Astrocyte of the cerebellum (primary cell): ENCODE data around the gene LBX2.

Experiments
- DNase-seq: peaks from one replicate; pipeline ENCODE4 v3.0.0-alpha.2; 2011; ENCODE audit warnings: low read depth
- H3K4me3 ChIP-seq: 2 replicates; pipeline ENCODE4 v1.5.1; 2011; ENCODE audit warnings: mild to moderate bottlenecking, low read depth, low read length, moderate library complexity
- CTCF ChIP-seq: IDR thresholded peaks from 2 replicates; pipeline ENCODE4 v1.5.1; 2012; ENCODE audit warnings: low read length, low read depth, moderate library complexity, mild to moderate bottlenecking; ENCODE audit errors: missing control alignments
- in situ Hi-C: cut with HindIII; loops from 2 replicates; pipeline ENCODE4 v1.10.0; 2017; ENCODE audit warnings: low sequenced_read_pairs

Gene LBX2

DNA sequence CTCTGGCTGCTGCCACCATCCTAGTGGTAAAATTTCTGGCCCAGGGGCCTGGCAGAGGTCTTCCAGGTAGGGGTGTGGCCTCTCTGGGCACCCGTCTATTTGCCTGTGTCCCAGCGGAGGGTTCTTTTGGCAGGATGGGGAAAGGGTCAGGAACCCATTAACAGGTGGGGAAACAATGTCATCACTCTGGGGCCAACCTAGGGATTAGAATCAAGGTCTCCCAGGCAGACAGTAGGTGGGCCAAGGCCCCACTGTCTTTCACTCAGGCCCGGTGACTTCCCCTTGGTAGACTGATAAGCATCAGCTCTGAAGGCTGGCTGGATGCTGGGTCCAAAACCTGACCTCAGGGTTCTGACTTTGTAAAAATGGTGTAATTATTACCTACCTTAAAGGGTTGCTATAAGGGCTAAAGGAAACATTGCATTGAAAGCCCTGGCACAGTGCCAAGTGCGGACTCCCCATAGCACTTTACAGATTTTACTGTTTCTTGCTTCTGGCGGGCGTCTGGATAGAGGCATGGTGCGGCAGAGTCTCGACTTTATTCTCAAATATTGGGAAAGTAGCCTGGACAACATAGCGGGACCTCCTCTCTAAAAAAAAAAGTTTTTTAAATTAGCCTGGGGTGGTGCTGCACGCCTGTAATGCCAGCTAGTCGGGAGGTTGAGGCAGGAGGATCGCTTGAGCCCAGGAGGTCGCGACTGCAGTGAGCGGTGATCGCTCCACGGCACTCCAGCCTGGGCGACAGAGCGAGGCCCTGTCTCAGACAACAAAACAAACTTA, 2.2 kb downstream of the LBX2 start:
- no peak for DNase-seq
- no peak overlapping the region for H3K4me3 ChIP-seq
- in situ Hi-C loops, result no loop called here
- TF ChIP-seq CTCF, result no peak

GRCh38 chr2:74495440-74495839, 4.0 kb downstream of the LBX2 start:
- H3K4me3 ChIP-seq, result no peak overlapping the region
- no peak for TF ChIP-seq CTCF
- in situ Hi-C loops, result no loop called here
- DNase-seq, result no peak

- TF ChIP-seq CTCF, result no peak
These were observed 5.9 kb downstream of the LBX2 start for GRCh38 chr2:74493546-74493945.

DNA sequence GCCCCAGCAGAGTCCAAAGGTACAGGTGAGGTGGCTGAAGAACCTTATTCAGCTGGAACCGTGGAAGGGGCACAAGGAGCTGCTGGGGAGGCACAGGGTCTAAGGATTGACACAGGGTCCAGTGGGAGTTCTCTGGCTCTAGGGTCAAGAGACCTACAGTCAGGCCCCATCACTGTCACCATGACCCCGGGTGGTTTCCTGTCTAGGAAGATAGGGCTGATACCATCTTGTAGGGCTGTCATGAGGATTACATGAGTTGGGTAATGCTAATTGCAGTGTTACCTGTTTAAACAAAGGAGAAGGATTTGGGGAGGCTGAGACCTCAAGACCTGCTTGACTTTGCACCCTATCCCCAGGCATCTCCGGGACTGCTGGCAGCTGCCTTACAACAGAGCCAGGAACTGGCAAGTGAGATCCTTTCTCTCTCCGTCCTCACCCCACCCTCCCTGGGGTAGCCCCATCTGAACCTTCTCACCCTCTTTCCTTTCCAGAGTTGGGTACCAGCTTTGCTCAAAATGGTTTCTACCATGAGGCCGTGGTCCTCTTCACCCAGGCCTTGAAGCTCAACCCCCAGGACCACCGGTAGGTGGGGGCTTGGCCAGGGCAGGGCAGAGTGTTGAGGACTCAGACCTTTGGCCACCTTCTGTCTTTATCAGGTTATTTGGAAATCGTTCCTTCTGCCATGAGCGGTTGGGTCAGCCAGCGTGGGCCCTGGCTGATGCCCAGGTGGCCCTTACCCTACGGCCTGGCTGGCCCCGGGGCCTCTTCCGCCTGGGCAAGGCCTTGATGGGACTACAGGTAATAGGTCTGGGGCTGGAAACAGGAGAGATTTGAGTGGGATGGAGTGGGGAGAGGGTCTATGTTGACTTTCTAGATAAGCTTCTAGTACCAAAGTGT, 7.5 kb downstream of the LBX2 start:
- no peak for DNase-seq
- in situ Hi-C loops, result loop anchor here (5.0 kb wide), 1 partner anchor 85 kb away; no protein-coding TSS in a partner anchor
- no peak overlapping the region for H3K4me3 ChIP-seq
- TF ChIP-seq CTCF, result no peak

More at GRCh38 chr2:74493546-74493945, 5.9 kb downstream of the LBX2 start:
- in situ Hi-C loops, result loop anchor here (5.0 kb wide), 1 partner anchor 84 kb away; no protein-coding TSS in a partner anchor
- no peak for DNase-seq
- H3K4me3 ChIP-seq, result no peak overlapping the region

DNA sequence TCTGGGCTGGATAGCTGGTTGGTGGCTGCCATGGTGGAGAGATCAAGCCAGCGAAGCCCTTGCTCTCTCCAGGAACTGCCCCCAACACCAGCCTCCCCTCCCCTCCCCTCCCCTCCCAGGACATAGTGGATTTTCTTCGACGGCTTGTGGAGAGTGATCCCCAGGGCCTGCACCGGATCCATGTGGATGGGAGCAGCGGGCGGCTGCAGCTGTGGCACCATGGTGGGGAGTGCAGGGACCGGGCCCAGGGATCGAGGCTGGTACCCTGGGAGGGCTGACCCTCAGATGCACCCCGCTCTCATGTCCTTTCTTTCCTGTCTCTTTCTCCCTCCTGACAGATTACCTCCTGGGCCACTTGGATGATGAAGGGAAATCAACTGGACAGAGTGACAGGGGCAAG, 9.5 kb downstream of the LBX2 start:
- TF ChIP-seq CTCF, result no peak
- in situ Hi-C loops, result loop anchor here (5.0 kb wide), 1 partner anchor 87 kb away; no protein-coding TSS in a partner anchor
- no peak for DNase-seq
- no peak overlapping the region for H3K4me3 ChIP-seq

- DNase-seq, result no peak
- TF ChIP-seq CTCF, result no peak
- H3K4me3 ChIP-seq, result no peak overlapping the region
- in situ Hi-C loops, result no loop called here
These were observed 10.5 kb downstream of the LBX2 start for GRCh38 chr2:74488643-74489481.
